Fibroblast of skin of scalp (primary cell): ENCODE data around the gene EPHA6. TPM values are rescaled to one million over a fixed set of nuclear protein-coding genes. Genes with fewer than 3 reads are reported as not detected.

Source experiments
- DNase-seq: peaks from one replicate; pipeline ENCODE4 v3.0.0-alpha.2; 2013
- polyA plus RNA-seq, 2 experiments: library from polyadenylated mRNA; unstranded; fragments of 120-200 nt; gene quantifications; one replicate each; pipeline ENCODE4 v1.2.1, GENCODE V29; 2013; ENCODE audit not compliant: insufficient read length in 2 of 2

The EPHA6 gene
- not detected for polyA plus RNA-seq (2013, experiment 1 of 2; ENCODE audit: insufficient read length)
- polyA plus RNA-seq (2013, experiment 2 of 2; ENCODE audit: insufficient read length) = not detected

GRCh38 chr3:96813820-96814650, at the start of gene EPHA6:
TSS of gene EPHA6 (plus strand) at chr3:96814594.
- peak; percentile 54 for DNase-seq

GRCh38 chr3:96776818-96777217, 37.6 kb upstream of the EPHA6 start:
- DNase-seq = no peak

GRCh38 chr3:96779810-96780209, 34.6 kb upstream of the EPHA6 start:
- no peak for DNase-seq

GRCh38 chr3:96796101-96796500, 18.3 kb upstream of the EPHA6 start:
- no peak for DNase-seq

GRCh38 chr3:96803870-96804269, 10.5 kb upstream of the EPHA6 start:
- no peak for DNase-seq

GRCh38 chr3:96806341-96806740, 8.1 kb upstream of the EPHA6 start:
- no peak for DNase-seq

- peak; percentile 68 for DNase-seq
Observed at GRCh38 chr3:96813134-96813819, 1.1 kb upstream of the EPHA6 start.

- no peak for DNase-seq
Observed at GRCh38 chr3:96814651-96815567, 515 bp downstream of the EPHA6 start.

GRCh38 chr3:96831175-96831574, 16.8 kb downstream of the EPHA6 start:
- DNase-seq = no peak

- no peak for DNase-seq
Observed at GRCh38 chr3:96833301-96833700, 18.9 kb downstream of the EPHA6 start.

- DNase-seq = no peak
Observed at GRCh38 chr3:96836153-96836915, 21.9 kb downstream of the EPHA6 start.

GRCh38 chr3:96843505-96844203, 29.3 kb downstream of the EPHA6 start:
- no peak for DNase-seq

- DNase-seq = no peak
Observed at GRCh38 chr3:96844204-96844514, 29.8 kb downstream of the EPHA6 start.

GRCh38 chr3:96852849-96853248, 38.5 kb downstream of the EPHA6 start:
- DNase-seq = no peak

GRCh38 chr3:96860882-96861281, 46.5 kb downstream of the EPHA6 start:
- no peak for DNase-seq

- peak; percentile 22 for DNase-seq
Observed at GRCh38 chr3:96863129-96863740, 48.8 kb downstream of the EPHA6 start.

GRCh38 chr3:96865605-96866004, 51.2 kb downstream of the EPHA6 start:
- DNase-seq = no peak

- DNase-seq = no peak
Observed at GRCh38 chr3:96869316-96869715, 54.9 kb downstream of the EPHA6 start.

GRCh38 chr3:96877510-96877909, 63.1 kb downstream of the EPHA6 start:
- no peak for DNase-seq

- DNase-seq = no peak
Observed at GRCh38 chr3:96900031-96900430, 85.6 kb downstream of the EPHA6 start.

GRCh38 chr3:96900566-96900965, 86.2 kb downstream of the EPHA6 start:
- DNase-seq = no peak
